Measurements from ENCODE around the gene LHFPL5.

DNA sequence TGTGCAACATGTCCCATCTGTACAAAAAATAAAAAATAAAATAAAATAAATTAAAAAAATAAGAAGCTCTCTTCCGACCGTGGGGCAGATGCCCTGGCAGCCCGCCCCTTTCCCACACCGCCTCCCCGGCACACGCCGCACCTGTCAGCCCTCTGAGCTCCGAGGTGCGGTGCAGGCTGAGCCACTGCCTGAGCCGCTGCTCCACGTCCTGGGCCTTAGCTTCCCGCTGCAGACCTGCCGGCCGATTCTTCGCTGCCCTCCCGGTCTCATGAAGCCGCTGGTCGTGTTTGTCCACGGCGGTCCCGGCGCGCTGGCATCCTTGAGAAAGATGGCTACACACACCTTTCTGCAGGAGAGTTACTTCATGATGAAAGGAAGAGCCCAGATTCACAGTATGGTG, 39.4 kb upstream of the LHFPL5 start:
- TF ChIP-seq EZH2 (IDR thresholded peaks at IDR 0.05; ENCODE audit: low read length): no peak
- TF ChIP-seq, protein P1, sequence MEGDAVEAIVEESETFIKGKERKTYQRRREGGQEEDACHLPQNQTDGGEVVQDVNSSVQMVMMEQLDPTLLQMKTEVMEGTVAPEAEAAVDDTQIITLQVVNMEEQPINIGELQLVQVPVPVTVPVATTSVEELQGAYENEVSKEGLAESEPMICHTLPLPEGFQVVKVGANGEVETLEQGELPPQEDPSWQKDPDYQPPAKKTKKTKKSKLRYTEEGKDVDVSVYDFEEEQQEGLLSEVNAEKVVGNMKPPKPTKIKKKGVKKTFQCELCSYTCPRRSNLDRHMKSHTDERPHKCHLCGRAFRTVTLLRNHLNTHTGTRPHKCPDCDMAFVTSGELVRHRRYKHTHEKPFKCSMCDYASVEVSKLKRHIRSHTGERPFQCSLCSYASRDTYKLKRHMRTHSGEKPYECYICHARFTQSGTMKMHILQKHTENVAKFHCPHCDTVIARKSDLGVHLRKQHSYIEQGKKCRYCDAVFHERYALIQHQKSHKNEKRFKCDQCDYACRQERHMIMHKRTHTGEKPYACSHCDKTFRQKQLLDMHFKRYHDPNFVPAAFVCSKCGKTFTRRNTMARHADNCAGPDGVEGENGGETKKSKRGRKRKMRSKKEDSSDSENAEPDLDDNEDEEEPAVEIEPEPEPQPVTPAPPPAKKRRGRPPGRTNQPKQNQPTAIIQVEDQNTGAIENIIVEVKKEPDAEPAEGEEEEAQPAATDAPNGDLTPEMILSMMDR (optimal IDR thresholded peaks at IDR 0.05 in 1 of 3, IDR thresholded peaks at IDR 0.05 in 1 of 3, conservative IDR thresholded peaks at IDR 0.05 in 1 of 3; ENCODE audit: extremely low read depth in 1 of 3, insufficient read depth in 2 of 3, low read length in 3 of 3): no peak

All from keratinocyte (primary cell).